Left kidney (tissue), 2 donors: ENCODE results near the gene HOXA6. TPM values are rescaled to one million over a fixed set of nuclear protein-coding genes. Genes with fewer than 3 reads are reported as not detected.
A peak's percentile ranks its signal among the peaks of the same experiment; 100 is the strongest.

Experiments
- DNase-seq: peaks from one replicate; pipeline ENCODE4 v3.0.0-alpha.2; 2013
- polyA plus RNA-seq: library from polyadenylated mRNA; unstranded; fragments of 120-200 nt; gene quantifications from one replicate; pipeline ENCODE4 v1.2.1, GENCODE V29; 2013; ENCODE audit not compliant: insufficient read length

HOXA6 gene
- polyA plus RNA-seq, 1 donor, result 26.5 TPM

GRCh38 chr7:27124096-27124901 is 23.3 kb downstream of the HOXA6 start:
- DNase-seq, result no peak

GRCh38 chr7:27123477-27124053 is 24.0 kb downstream of the HOXA6 start:
- DNase-seq, result no peak

GRCh38 chr7:27123007-27123476 is 24.5 kb downstream of the HOXA6 start:
- DNase-seq, result no peak

GRCh38 chr7:27122077-27122910 is 25.3 kb downstream of the HOXA6 start:
- DNase-seq, result no peak

- DNase-seq, result no peak
Measured at GRCh38 chr7:27121684-27122076, 25.9 kb downstream of the HOXA6 start.

GRCh38 chr7:27119412-27119911 is 28.1 kb downstream of the HOXA6 start:
- DNase-seq, result no peak

GRCh38 chr7:27118580-27118979 is 29.0 kb downstream of the HOXA6 start:
- no peak for DNase-seq

- no peak for DNase-seq
Measured at GRCh38 chr7:27117887-27118491, 29.6 kb downstream of the HOXA6 start.

GRCh38 chr7:27116962-27117886 is 30.4 kb downstream of the HOXA6 start:
- DNase-seq, result no peak

GRCh38 chr7:27116031-27116961 is 31.3 kb downstream of the HOXA6 start:
- DNase-seq, result no peak

GRCh38 chr7:27115221-27116026 is 32.1 kb downstream of the HOXA6 start:
- no peak for DNase-seq

- no peak for DNase-seq
Measured at GRCh38 chr7:27114881-27115220, 32.7 kb downstream of the HOXA6 start.

GRCh38 chr7:27113991-27114769 is 33.4 kb downstream of the HOXA6 start:
- DNase-seq, result no peak

GRCh38 chr7:27112955-27113949 is 34.3 kb downstream of the HOXA6 start:
- peak; percentile 93 for DNase-seq

GRCh38 chr7:27112361-27112760 is 35.2 kb downstream of the HOXA6 start:
- no peak for DNase-seq

- no peak for DNase-seq
Measured at GRCh38 chr7:27111751-27112277, 35.8 kb downstream of the HOXA6 start.
